KMS-11 (cell line): ENCODE measurements around the gene CADPS2.

Experiments used
- H2AFZ ChIP-seq: fragments of 200-600 bp; sonication (generic); 2 replicates; pipeline ENCODE4 v1.6.1; 2016; ENCODE audit warnings: antibody characterized with exemption, mixed run types, low read depth
- H3K27ac ChIP-seq: fragments of 200-600 bp; sonication (generic); 2 replicates; pipeline ENCODE4 v1.6.1; 2016; ENCODE audit warnings: mild to moderate bottlenecking, mixed run types
- H3K27me3 ChIP-seq: fragments of 200-600 bp; sonication (generic); 2 replicates; pipeline ENCODE4 v1.6.1; 2017; ENCODE audit warnings: mild to moderate bottlenecking, low read depth, mixed run types, moderate library complexity; ENCODE audit not compliant: insufficient read depth
- H3K36me3 ChIP-seq: fragments of 200-600 bp; sonication (generic); 2 replicates; pipeline ENCODE4 v1.6.1; 2017; ENCODE audit warnings: mild to moderate bottlenecking, mixed run types; ENCODE audit not compliant: insufficient read depth
- H3K4me1 ChIP-seq: fragments of 200-600 bp; sonication (generic); 2 replicates; pipeline ENCODE4 v1.6.1; 2016; ENCODE audit warnings: mild to moderate bottlenecking, low read depth, mixed run types; ENCODE audit not compliant: poor library complexity, severe bottlenecking
- H3K4me2 ChIP-seq: fragments of 200-600 bp; sonication (generic); 2 replicates; pipeline ENCODE4 v1.7.0; 2016; ENCODE audit warnings: mild to moderate bottlenecking, mixed run types
- H3K4me3 ChIP-seq: fragments of 200-600 bp; sonication (generic); IDR thresholded peaks from 2 replicates; pipeline ENCODE4 v1.6.1; 2017; ENCODE audit warnings: low read depth, low read length, mixed read lengths; ENCODE audit not compliant: insufficient read depth
- H3K79me2 ChIP-seq: fragments of 200-600 bp; sonication (generic); 2 replicates; pipeline ENCODE4 v1.6.1; 2016; ENCODE audit warnings: low read depth, mixed run types; ENCODE audit not compliant: insufficient read depth
- H3K9ac ChIP-seq: fragments of 200-600 bp; sonication (generic); 2 replicates; pipeline ENCODE4 v1.6.1; 2016; ENCODE audit warnings: mild to moderate bottlenecking, mixed run types
- H4K20me1 ChIP-seq: fragments of 200-600 bp; sonication (generic); 2 replicates; pipeline ENCODE4 v1.6.1; 2016; ENCODE audit warnings: mild to moderate bottlenecking, mixed run types; ENCODE audit not compliant: insufficient read depth
- CTCF ChIP-seq: fragments of 200-600 bp; sonication (generic); conservative IDR thresholded peaks from 2 replicates; pipeline ENCODE4 v1.6.1; 2017; ENCODE audit warnings: low read depth, mild to moderate bottlenecking, antibody characterized with exemption, low read length, moderate library complexity, mixed read lengths

CADPS2 gene

DNA sequence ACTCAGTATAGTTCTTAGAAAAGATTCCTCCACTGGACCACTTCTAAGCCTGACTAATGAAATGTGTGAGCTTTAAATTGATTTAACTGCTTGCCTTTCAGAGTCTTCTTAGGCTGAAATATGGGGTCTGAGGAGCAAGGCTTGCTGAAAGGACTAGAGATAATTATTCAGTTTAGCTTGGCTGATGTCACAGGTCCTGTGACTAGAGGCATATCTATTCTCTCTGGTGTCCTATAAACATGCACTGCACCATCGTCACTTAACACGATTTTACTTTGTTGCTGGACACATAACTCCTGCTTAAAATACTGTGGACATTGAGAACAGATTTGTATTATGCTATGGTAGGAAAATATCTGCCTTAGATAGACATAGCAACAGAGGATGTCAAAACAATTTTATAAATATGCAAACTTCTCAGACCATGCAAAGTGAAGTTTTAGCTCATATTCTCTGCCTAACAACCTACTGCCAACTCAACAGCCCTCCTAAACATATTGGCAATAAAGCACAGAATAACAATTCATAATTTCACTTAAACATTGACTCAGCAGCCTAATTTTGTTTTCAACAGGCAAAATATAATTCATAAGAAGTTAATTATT, 267.6 kb downstream of the CADPS2 start:
- H3K36me3 ChIP-seq, result no peaks in the 10 kb centered on the region
- no peak overlapping the region for H2AFZ ChIP-seq
- H3K4me3 ChIP-seq, result no peak overlapping the region
- H3K9ac ChIP-seq, result no peak overlapping the region
- H3K4me2 ChIP-seq, result no peak overlapping the region
- H3K27me3 ChIP-seq, result no peaks in the 10 kb centered on the region
- no peaks in the 10 kb centered on the region for H4K20me1 ChIP-seq
- no peak for TF ChIP-seq CTCF
- H3K4me1 ChIP-seq, result no peaks in the 10 kb centered on the region
- no peak overlapping the region for H3K27ac ChIP-seq
- H3K79me2 ChIP-seq, result no peaks in the 10 kb centered on the region

DNA sequence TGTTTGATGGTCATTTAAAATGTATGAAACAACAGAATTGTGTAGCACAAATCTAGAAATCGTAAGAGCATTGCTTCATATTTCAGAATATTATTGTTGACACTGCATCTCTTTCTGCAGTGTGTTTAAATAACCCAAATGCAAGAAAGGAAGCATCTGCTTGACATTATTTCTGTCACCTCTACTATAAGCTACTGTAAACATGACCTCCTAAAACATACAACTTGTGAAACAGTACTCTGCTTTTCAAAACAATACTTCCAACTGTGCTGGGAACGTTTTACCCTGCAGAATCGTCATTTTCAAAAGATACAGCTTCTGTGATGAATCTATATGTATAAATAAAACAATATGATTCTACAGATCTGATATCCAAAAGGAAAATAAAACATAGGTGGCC, 269.3 kb downstream of the CADPS2 start:
- H3K27me3 ChIP-seq, result no peaks in the 10 kb centered on the region
- no peak overlapping the region for H3K4me3 ChIP-seq
- H3K79me2 ChIP-seq, result no peaks in the 10 kb centered on the region
- TF ChIP-seq CTCF, result no peak
- H4K20me1 ChIP-seq, result no peaks in the 10 kb centered on the region
- no peak overlapping the region for H2AFZ ChIP-seq
- H3K36me3 ChIP-seq, result no peaks in the 10 kb centered on the region
- no peak overlapping the region for H3K9ac ChIP-seq
- H3K27ac ChIP-seq, result no peak overlapping the region
- no peak overlapping the region for H3K4me2 ChIP-seq
- no peaks in the 10 kb centered on the region for H3K4me1 ChIP-seq

GRCh38 chr7:122605929-122606328, 280.3 kb downstream of the CADPS2 start:
- no peak overlapping the region for H3K27ac ChIP-seq
- H4K20me1 ChIP-seq, result no peaks in the 10 kb centered on the region
- no peak for TF ChIP-seq CTCF
- H3K79me2 ChIP-seq, result no peaks in the 10 kb centered on the region
- no peak overlapping the region for H3K9ac ChIP-seq
- H2AFZ ChIP-seq, result no peak overlapping the region
- no peaks in the 10 kb centered on the region for H3K4me1 ChIP-seq
- no peak overlapping the region for H3K4me2 ChIP-seq
- no peak overlapping the region for H3K4me3 ChIP-seq
- no peaks in the 10 kb centered on the region for H3K27me3 ChIP-seq
- H3K36me3 ChIP-seq, result no peaks in the 10 kb centered on the region

- Histone ChIP-seq H3K79me2 (no peaks in the 10 kb centered on the region), H4K20me1 (no peaks in the 10 kb centered on the region), H3K27ac (no peak overlapping the region), H3K27me3 (no peaks in the 10 kb centered on the region), H3K36me3 (no peaks in the 10 kb centered on the region), H3K4me2 (no peak overlapping the region), H3K4me1 (no peaks in the 10 kb centered on the region), H2AFZ (no peak overlapping the region), H3K9ac (no peak overlapping the region), H3K4me3 (no peak overlapping the region)
- no peak for TF ChIP-seq CTCF
These were observed 282.0 kb downstream of the CADPS2 start for GRCh38 chr7:122604251-122604650.
